ENCODE measurements around the gene PLEKHH2.

The PLEKHH2 gene

DNA sequence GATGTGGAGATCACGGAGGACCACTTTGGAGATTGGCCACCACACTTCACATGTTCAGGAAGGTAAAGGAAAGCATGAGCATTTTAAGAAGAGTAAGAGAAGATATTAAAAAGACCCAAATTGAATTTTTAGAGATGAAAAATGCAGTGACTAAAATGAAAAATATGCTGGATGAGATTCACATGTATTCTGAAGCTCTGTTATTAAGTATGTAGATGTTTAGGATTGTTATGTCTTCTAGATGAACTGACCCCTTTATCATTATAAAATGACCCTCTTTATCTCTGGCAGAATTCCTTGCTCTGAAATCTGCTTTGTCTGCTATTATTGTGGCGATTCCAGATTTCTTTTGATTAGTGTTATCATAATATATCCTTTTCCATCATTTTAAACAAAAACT is 100.8 kb downstream of the PLEKHH2 start:
- no peaks in the 10 kb centered on the region for H3K4me1 ChIP-seq (ENCODE audit: control insufficient read depth in 1 of 2, insufficient read depth in 1 of 2, low read depth in 1 of 2, low read length in 1 of 2)
- peaks cover 59% of the 10 kb centered on the region for H3K27me3 ChIP-seq
- H3K36me3 ChIP-seq: no peaks in the 10 kb centered on the region
- no peak overlapping the region for H3K27ac ChIP-seq
- H3K9me3 ChIP-seq: no peaks in the 10 kb centered on the region
- TF ChIP-seq, protein P1, sequence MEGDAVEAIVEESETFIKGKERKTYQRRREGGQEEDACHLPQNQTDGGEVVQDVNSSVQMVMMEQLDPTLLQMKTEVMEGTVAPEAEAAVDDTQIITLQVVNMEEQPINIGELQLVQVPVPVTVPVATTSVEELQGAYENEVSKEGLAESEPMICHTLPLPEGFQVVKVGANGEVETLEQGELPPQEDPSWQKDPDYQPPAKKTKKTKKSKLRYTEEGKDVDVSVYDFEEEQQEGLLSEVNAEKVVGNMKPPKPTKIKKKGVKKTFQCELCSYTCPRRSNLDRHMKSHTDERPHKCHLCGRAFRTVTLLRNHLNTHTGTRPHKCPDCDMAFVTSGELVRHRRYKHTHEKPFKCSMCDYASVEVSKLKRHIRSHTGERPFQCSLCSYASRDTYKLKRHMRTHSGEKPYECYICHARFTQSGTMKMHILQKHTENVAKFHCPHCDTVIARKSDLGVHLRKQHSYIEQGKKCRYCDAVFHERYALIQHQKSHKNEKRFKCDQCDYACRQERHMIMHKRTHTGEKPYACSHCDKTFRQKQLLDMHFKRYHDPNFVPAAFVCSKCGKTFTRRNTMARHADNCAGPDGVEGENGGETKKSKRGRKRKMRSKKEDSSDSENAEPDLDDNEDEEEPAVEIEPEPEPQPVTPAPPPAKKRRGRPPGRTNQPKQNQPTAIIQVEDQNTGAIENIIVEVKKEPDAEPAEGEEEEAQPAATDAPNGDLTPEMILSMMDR (IDR thresholded peaks at IDR 0.05): no peak
- no peak overlapping the region for H3K4me3 ChIP-seq (ENCODE audit: low read depth in 1 of 2, low read length in 1 of 2)

DNA sequence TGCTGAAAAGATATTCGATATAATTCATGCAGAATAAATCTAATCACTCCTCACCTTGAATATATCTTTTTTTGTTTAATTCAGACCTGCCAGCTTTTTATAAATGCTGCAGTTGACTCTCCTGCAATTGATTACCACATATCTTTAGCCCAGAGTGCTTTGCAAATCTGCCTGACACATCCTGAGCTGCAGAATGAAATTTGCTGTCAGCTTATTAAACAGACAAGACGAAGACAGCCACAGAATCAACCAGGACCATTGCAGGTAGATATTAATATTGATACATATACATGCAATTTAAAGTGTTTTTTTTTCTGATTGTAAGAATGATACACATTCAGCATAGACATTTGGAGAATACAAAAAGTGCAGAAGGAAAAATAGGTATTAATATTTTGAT is 101.2 kb downstream of the PLEKHH2 start:
- H3K4me1 ChIP-seq (ENCODE audit: control insufficient read depth in 1 of 2, insufficient read depth in 1 of 2, low read depth in 1 of 2, low read length in 1 of 2): no peaks in the 10 kb centered on the region
- H3K9me3 ChIP-seq: no peaks in the 10 kb centered on the region
- H3K4me3 ChIP-seq (ENCODE audit: low read depth in 1 of 2, low read length in 1 of 2): no peak overlapping the region
- H3K27me3 ChIP-seq: peaks cover 59% of the 10 kb centered on the region
- H3K36me3 ChIP-seq: no peaks in the 10 kb centered on the region
- no peak overlapping the region for H3K27ac ChIP-seq
- TF ChIP-seq, protein P1 (IDR thresholded peaks at IDR 0.05): no peak

DNA sequence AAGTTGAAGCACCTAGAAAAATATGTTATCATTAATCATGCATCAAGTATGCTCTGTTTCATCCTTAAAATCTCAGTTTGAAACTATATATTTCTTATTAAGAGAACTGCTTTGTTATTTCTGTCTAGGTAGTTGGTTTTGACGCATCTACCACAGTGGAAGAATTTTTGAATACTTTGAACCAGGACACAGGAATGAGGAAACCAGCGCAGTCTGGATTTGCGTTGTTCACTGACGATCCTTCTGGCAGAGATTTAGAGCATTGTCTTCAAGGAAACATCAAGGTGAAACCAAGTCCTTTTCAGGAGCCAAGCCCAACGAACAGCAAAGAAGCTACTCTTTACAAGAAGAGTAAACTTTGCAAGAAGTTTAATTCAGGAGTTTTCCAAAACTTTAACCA is 106.6 kb downstream of the PLEKHH2 start:
- Histone ChIP-seq H3K36me3 (no peaks in the 10 kb centered on the region), H3K4me1 (ENCODE audit: control insufficient read depth in 1 of 2, insufficient read depth in 1 of 2, low read depth in 1 of 2, low read length in 1 of 2) (no peaks in the 10 kb centered on the region), H3K9me3 (no peaks in the 10 kb centered on the region), H3K4me3 (ENCODE audit: low read depth in 1 of 2, low read length in 1 of 2) (no peak overlapping the region), H3K27ac (no peak overlapping the region), H3K27me3 (peaks cover 22% of the 10 kb centered on the region)
- TF ChIP-seq, protein P1 (IDR thresholded peaks at IDR 0.05): no peak

DNA sequence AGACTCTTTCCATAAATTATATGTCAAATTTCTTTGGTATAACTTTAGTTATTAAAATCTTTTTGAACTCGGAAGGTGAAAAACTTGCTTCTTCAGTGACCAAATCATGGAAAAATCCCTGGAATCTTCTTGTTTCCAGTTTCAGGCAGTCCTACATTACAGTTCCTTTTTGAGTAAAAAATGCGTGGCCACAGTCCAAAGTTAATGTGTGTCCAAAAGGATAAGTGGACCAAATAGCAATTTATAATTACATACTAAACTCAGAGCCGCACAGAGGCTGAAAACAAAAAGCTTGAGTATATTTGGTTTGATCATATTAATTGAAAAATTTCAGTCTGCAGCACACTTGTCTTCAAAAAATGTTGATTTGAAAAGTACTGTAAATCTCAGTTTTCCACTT is 108.4 kb downstream of the PLEKHH2 start:
- H3K9me3 ChIP-seq: no peaks in the 10 kb centered on the region
- peaks cover 5% of the 10 kb centered on the region for H3K27me3 ChIP-seq
- no peaks in the 10 kb centered on the region for H3K36me3 ChIP-seq
- H3K4me1 ChIP-seq (ENCODE audit: control insufficient read depth in 1 of 2, insufficient read depth in 1 of 2, low read depth in 1 of 2, low read length in 1 of 2): no peaks in the 10 kb centered on the region
- no peak overlapping the region for H3K27ac ChIP-seq
- no peak overlapping the region for H3K4me3 ChIP-seq (ENCODE audit: low read depth in 1 of 2, low read length in 1 of 2)
- TF ChIP-seq, protein P1 (IDR thresholded peaks at IDR 0.05): no peak

DNA sequence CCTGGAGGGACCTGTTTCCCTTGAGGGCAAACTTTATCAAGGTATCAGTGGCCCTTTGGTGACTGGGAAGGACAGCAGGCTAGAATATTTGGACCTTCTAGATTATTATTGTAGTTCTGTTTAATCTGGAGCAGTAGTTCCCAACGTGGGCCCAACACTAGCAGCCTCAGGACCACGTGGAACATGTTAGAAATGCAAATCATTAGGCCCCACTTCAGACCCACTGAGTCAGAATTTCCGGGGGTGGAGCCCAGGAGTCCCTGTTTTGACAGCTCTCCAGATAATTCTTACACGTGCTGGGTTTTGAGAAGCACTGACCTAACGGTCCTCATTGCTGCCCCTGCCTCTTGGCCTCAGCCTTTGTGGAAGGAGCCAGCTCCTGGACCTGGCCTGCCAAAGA is 111.3 kb downstream of the PLEKHH2 start:
- no peaks in the 10 kb centered on the region for H3K27me3 ChIP-seq
- TF ChIP-seq, protein P1 (IDR thresholded peaks at IDR 0.05): no peak
- H3K9me3 ChIP-seq: no peaks in the 10 kb centered on the region
- H3K4me1 ChIP-seq (ENCODE audit: control insufficient read depth in 1 of 2, insufficient read depth in 1 of 2, low read depth in 1 of 2, low read length in 1 of 2): no peaks in the 10 kb centered on the region
- H3K27ac ChIP-seq: no peak overlapping the region
- no peak overlapping the region for H3K4me3 ChIP-seq (ENCODE audit: low read depth in 1 of 2, low read length in 1 of 2)
- H3K36me3 ChIP-seq: no peaks in the 10 kb centered on the region

DNA sequence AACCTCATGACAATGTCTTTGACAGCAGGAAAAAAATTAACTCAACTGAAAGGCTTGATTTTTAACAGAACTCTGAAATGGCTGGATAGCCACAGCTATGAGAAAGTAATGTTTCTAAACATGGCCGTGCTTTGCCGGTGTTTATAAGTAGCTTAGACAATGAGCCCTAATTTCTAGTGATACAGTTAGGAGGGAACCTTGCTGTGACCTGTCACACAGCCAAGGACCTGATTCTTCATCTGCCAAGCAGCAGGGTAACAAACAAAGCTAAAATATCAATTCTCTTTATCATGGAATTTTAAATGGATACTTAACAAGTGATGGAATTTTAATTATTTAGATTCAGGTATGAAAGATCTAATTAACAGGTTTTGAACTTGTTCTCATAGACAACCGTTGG is 112.5 kb downstream of the PLEKHH2 start:
- H3K9me3 ChIP-seq: no peaks in the 10 kb centered on the region
- no peaks in the 10 kb centered on the region for H3K36me3 ChIP-seq
- H3K27me3 ChIP-seq: no peaks in the 10 kb centered on the region
- no peak overlapping the region for H3K27ac ChIP-seq
- H3K4me3 ChIP-seq (ENCODE audit: low read depth in 1 of 2, low read length in 1 of 2): no peak overlapping the region
- TF ChIP-seq, protein P1 (IDR thresholded peaks at IDR 0.05): no peak
- H3K4me1 ChIP-seq (ENCODE audit: control insufficient read depth in 1 of 2, insufficient read depth in 1 of 2, low read depth in 1 of 2, low read length in 1 of 2): no peaks in the 10 kb centered on the region
